HepG2 (cell line): Measurements from ENCODE around the gene AP1AR. TPM values are rescaled to one million over a fixed set of nuclear protein-coding genes. Genes with fewer than 3 reads are reported as not detected.
"Not testable (repeated sequence)": the region's sequence is repeated elsewhere in the genome, so short reads cannot be mapped to it uniquely, and the experiment has no call there.

Experiments
- ATF7 ChIP-seq, 2 experiments: fragments of 450-650 bp in 1 of 2; sonication (generic) in 1 of 2; formaldehyde crosslinking in 1 of 2; IDR thresholded peaks; 2 replicates each; pipeline versions ENCODE4 v1.4.0 to v1.6.1; 2016 to 2020; ENCODE audit warnings: antibody characterized with exemption in 1 of 2, mild to moderate bottlenecking in 1 of 2, missing genetic modification reagents in 1 of 2
- GABPA ChIP-seq, 2 experiments: IDR thresholded peaks; 2 replicates each; pipeline ENCODE4 v1.6.1; 2011 to 2016; ENCODE audit warnings: low read depth in 2 of 2, low read length in 1 of 2, missing biosample characterization in 1 of 2, missing genetic modification characterization in 1 of 2
- HOXA3 ChIP-seq: sonication (generic); formaldehyde crosslinking; IDR thresholded peaks from 2 replicates; pipeline ENCODE4 v1.5.0; 2020; ENCODE audit warnings: missing genetic modification reagents
- IRF2 ChIP-seq: IDR thresholded peaks from 2 replicates; pipeline ENCODE4 v1.6.1; 2018; ENCODE audit warnings: missing genetic modification reagents, missing compliant biosample characterization
- ISL2 ChIP-seq: sonication (generic); formaldehyde crosslinking; IDR thresholded peaks from 2 replicates; pipeline ENCODE4 v1.5.0; 2020; ENCODE audit warnings: missing genetic modification reagents
- MTA1 ChIP-seq: sonication (generic); formaldehyde crosslinking; IDR thresholded peaks from 2 replicates; pipeline ENCODE4 v1.4.0; 2020; ENCODE audit warnings: missing genetic modification reagents, mild to moderate bottlenecking, borderline replicate concordance
- RARA ChIP-seq: IDR thresholded peaks from 2 replicates; pipeline ENCODE4 v1.6.1; 2016; ENCODE audit warnings: missing genetic modification reagents, missing compliant biosample characterization
- SALL2 ChIP-seq: sonication (generic); formaldehyde crosslinking; IDR thresholded peaks from 2 replicates; pipeline ENCODE4 v1.8.1; 2023; ENCODE audit warnings: mild to moderate bottlenecking, missing genetic modification reagents, inconsistent platforms
- SOX13 ChIP-seq, 3 experiments: fragments of 450-650 bp in 1 of 3; sonication (generic) in 1 of 3; formaldehyde crosslinking in 1 of 3; IDR thresholded peaks in 2 of 3; conservative IDR thresholded peaks in 1 of 3; 2 replicates each; pipeline versions ENCODE4 v1.5.0 to v1.6.1; 2016 to 2020; ENCODE audit warnings: antibody characterized with exemption in 1 of 3, mild to moderate bottlenecking in 1 of 3, missing compliant biosample characterization in 1 of 3, missing genetic modification reagents in 1 of 3, moderate library complexity in 1 of 3
- ZKSCAN8 ChIP-seq: IDR thresholded peaks from 2 replicates; pipeline ENCODE4 v1.6.1; 2016; ENCODE audit warnings: borderline replicate concordance, missing genetic modification reagents, missing compliant biosample characterization
- ZMYM4 ChIP-seq: sonication (generic); formaldehyde crosslinking; IDR thresholded peaks from 2 replicates; pipeline ENCODE4 v1.8.1; 2023; ENCODE audit warnings: mild to moderate bottlenecking, missing genetic modification reagents
- ZNF878 ChIP-seq: sonication (generic); formaldehyde crosslinking; IDR thresholded peaks from 2 replicates; pipeline ENCODE4 v1.8.1; 2023; ENCODE audit warnings: mild to moderate bottlenecking, missing genetic modification reagents, moderate library complexity
- polyA plus RNA-seq, 8 experiments: library from polyadenylated mRNA; depleted of rRNA in 3 of 8; stranded (reverse) in 7 of 8; unstranded in 1 of 8; fragments of >200 nt; fragmentation: Illumina TruSeq in 4 of 8; extraction: Trizol in 4 of 8; gene quantifications; 2 replicates each; pipeline versions ENCODE4 v1.2.1 to v1.2.3, GENCODE V29; 2011 to 2016; ENCODE audit warnings: low read depth in 4 of 8, missing spikeins in 1 of 8, mixed read lengths in 1 of 8; ENCODE audit not compliant: insufficient read depth in 1 of 8
- total RNA-seq, 5 experiments: library from RNA; depleted of rRNA; stranded (reverse); fragments of >200 nt; fragmentation: Illumina TruSeq; extraction: Trizol; gene quantifications; 2 replicates each; pipeline ENCODE4 v1.2.3, GENCODE V29; 2016; ENCODE audit warnings: low read depth in 1 of 5
- TF ChIP-seq, protein P1 (sequence below): sonication (generic); formaldehyde crosslinking; IDR thresholded peaks from 2 replicates; pipeline ENCODE4 v1.4.0; 2020; ENCODE audit warnings: missing genetic modification reagents, mild to moderate bottlenecking, borderline replicate concordance
- TF ChIP-seq, protein P2 (sequence below): sonication (generic); formaldehyde crosslinking; IDR thresholded peaks from 2 replicates; pipeline ENCODE4 v1.4.0; 2020; ENCODE audit warnings: missing genetic modification reagents
- TF ChIP-seq, protein P3 (sequence below): sonication (generic); formaldehyde crosslinking; IDR thresholded peaks from 2 replicates; pipeline ENCODE4 v1.5.1; 2020; ENCODE audit warnings: mild to moderate bottlenecking, missing genetic modification reagents, borderline replicate concordance
- TF ChIP-seq, protein P4 (sequence below): sonication (generic); formaldehyde crosslinking; IDR thresholded peaks from 2 replicates; pipeline ENCODE4 v1.8.1; 2023; ENCODE audit warnings: mild to moderate bottlenecking, moderate library complexity, missing genetic modification reagents

The AP1AR gene
- total and polyA plus RNA-seq, 2 of the 13 experiments (the other 11 are each of a cell fraction or from before 2014, with no cell fraction given) = 24.9 to 39.9 TPM

DNA sequence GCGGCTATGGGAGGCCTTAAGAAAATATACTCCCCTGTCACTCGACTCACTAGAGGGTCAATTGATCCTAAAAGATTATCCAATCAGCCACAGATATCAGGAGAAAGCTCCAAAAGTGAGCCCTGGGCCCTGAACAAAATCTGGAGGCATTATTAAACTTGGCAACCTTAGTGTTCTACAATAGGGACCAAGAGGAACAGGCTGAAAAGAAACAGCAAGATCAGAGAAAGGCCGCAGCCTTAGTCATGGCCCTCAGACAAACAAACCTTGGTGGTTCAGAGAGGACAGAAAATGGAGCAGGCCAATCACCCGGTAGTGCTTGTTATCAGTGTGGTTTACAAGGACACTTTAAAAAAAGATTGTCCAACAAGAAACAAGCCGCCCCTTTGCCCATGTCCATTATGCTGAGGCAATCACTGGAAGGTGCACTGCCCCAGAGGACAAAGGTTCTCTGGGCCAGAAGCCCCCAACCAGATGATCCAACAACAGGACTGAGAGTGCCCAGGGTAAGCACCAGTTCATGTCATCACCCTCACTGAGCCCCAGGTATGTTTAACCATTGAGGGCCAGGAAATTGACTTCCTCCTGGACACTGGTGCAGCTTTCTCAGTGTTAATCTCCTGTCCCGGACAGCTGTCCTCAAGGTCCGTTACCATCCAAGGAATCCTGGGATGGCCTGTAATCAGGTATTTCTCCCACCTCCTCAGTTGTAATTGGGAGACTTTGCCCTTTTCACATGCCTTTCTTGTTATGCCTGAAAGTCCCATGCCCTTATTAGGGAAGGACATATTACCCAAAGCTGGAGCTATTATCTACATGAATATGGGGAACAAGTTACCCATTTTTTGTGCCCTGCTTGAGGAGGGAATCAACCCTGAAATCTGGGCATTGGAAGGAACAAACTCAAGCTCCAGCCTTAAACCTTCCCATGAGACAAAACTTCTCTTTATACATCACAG is 23.2 kb upstream of the AP1AR start (continued):
- TF ChIP-seq, protein P1, sequence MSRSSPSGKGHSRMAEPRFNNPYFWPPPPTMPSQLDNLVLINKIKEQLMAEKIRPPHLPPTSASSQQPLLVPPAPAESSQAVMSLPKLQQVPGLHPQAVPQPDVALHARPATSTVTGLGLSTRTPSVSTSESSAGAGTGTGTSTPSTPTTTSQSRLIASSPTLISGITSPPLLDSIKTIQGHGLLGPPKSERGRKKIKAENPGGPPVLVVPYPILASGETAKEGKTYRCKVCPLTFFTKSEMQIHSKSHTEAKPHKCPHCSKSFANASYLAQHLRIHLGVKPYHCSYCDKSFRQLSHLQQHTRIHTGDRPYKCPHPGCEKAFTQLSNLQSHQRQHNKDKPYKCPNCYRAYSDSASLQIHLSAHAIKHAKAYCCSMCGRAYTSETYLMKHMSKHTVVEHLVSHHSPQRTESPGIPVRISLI = peak; percentile 96
- TF ChIP-seq, protein P2, sequence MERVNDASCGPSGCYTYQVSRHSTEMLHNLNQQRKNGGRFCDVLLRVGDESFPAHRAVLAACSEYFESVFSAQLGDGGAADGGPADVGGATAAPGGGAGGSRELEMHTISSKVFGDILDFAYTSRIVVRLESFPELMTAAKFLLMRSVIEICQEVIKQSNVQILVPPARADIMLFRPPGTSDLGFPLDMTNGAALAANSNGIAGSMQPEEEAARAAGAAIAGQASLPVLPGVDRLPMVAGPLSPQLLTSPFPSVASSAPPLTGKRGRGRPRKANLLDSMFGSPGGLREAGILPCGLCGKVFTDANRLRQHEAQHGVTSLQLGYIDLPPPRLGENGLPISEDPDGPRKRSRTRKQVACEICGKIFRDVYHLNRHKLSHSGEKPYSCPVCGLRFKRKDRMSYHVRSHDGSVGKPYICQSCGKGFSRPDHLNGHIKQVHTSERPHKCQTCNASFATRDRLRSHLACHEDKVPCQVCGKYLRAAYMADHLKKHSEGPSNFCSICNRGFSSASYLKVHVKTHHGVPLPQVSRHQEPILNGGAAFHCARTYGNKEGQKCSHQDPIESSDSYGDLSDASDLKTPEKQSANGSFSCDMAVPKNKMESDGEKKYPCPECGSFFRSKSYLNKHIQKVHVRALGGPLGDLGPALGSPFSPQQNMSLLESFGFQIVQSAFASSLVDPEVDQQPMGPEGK (CRISPR knock-in tag) = peak; percentile 91
- not testable (repeated sequence) for TF ChIP-seq GABPA (IDR thresholded peaks at IDR 0.05; ENCODE audit: low read depth, low read length)
- TF ChIP-seq GABPA (CRISPR knock-in tag; IDR thresholded peaks at IDR 0.05; ENCODE audit: low read depth) = peak; percentile 61
- peak; percentile 62 for TF ChIP-seq IRF2 (CRISPR knock-in tag)
- TF ChIP-seq HOXA3 (CRISPR knock-in tag) = peak; percentile 77
- TF ChIP-seq ZNF878 (CRISPR knock-in tag) = peak; percentile 68; the same call in 1 of the 2 replicates
- 0 out of 2 replicates have a peak, but pooled peaks have one; percentile 35 for TF ChIP-seq ZKSCAN8 (CRISPR knock-in tag)
- peak; percentile 86 for TF ChIP-seq RARA (CRISPR knock-in tag)
- TF ChIP-seq ZMYM4 (CRISPR knock-in tag) = peak; percentile 97
- TF ChIP-seq, protein P3, sequence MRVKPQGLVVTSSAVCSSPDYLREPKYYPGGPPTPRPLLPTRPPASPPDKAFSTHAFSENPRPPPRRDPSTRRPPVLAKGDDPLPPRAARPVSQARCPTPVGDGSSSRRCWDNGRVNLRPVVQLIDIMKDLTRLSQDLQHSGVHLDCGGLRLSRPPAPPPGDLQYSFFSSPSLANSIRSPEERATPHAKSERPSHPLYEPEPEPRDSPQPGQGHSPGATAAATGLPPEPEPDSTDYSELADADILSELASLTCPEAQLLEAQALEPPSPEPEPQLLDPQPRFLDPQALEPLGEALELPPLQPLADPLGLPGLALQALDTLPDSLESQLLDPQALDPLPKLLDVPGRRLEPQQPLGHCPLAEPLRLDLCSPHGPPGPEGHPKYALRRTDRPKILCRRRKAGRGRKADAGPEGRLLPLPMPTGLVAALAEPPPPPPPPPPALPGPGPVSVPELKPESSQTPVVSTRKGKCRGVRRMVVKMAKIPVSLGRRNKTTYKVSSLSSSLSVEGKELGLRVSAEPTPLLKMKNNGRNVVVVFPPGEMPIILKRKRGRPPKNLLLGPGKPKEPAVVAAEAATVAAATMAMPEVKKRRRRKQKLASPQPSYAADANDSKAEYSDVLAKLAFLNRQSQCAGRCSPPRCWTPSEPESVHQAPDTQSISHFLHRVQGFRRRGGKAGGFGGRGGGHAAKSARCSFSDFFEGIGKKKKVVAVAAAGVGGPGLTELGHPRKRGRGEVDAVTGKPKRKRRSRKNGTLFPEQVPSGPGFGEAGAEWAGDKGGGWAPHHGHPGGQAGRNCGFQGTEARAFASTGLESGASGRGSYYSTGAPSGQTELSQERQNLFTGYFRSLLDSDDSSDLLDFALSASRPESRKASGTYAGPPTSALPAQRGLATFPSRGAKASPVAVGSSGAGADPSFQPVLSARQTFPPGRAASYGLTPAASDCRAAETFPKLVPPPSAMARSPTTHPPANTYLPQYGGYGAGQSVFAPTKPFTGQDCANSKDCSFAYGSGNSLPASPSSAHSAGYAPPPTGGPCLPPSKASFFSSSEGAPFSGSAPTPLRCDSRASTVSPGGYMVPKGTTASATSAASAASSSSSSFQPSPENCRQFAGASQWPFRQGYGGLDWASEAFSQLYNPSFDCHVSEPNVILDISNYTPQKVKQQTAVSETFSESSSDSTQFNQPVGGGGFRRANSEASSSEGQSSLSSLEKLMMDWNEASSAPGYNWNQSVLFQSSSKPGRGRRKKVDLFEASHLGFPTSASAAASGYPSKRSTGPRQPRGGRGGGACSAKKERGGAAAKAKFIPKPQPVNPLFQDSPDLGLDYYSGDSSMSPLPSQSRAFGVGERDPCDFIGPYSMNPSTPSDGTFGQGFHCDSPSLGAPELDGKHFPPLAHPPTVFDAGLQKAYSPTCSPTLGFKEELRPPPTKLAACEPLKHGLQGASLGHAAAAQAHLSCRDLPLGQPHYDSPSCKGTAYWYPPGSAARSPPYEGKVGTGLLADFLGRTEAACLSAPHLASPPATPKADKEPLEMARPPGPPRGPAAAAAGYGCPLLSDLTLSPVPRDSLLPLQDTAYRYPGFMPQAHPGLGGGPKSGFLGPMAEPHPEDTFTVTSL (CRISPR knock-in tag) = peak; percentile 95
- peak; percentile 69; the same call in 1 of the 2 replicates for TF ChIP-seq SALL2
- peak; percentile 70 for TF ChIP-seq SOX13 (IDR thresholded peaks at IDR 0.05)
- peak in 1 of 2 experiments; percentile 89; a peak in 2 of 4 replicates for TF ChIP-seq SOX13 (CRISPR knock-in tag; conservative IDR thresholded peaks at IDR 0.05 in 1 of 2, IDR thresholded peaks at IDR 0.05 in 1 of 2)
- peak; percentile 97 for TF ChIP-seq ISL2
- TF ChIP-seq ATF7 (IDR thresholded peaks at IDR 0.05) = peak; percentile 38; the same call in 1 of the 2 replicates
- TF ChIP-seq ATF7 (CRISPR knock-in tag; IDR thresholded peaks at IDR 0.05) = peak; percentile 72; the same call in 1 of the 2 replicates
- TF ChIP-seq, protein P4, sequence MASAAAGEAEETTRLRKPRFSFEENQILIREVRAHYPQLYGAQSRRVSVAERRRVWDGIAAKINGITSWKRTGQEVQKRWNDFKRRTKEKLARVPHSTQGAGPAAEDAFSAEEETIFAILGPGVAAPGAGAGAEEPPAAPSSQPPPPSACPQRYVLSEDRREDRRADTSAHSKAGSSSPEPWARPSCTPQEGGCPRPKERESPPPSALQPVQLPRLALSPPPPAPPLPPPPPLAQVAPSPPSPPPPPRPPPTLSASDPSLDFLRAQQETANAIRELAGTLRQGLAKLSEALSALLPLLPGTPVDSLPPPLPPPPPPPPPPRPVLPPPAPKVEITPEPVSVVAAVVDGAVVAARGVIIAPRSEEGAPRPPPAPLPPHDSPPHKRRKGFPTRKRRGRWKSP (CRISPR knock-in tag) = peak; percentile 66; the same call in 1 of the 2 replicates
- 0 out of 2 replicates have a peak, but pooled peaks have one; percentile 63 for TF ChIP-seq MTA1 (CRISPR knock-in tag)
